SHP77 treated with DMSO at 0.1 percent for 48 hours (cell line): ENCODE measurements around the gene SPTBN1.

Source experiments
- DNase-seq: peaks from one replicate; lab custom pipeline; 2025; lab: John Stamatoyannopoulos, UW

SPTBN1 gene

DNA sequence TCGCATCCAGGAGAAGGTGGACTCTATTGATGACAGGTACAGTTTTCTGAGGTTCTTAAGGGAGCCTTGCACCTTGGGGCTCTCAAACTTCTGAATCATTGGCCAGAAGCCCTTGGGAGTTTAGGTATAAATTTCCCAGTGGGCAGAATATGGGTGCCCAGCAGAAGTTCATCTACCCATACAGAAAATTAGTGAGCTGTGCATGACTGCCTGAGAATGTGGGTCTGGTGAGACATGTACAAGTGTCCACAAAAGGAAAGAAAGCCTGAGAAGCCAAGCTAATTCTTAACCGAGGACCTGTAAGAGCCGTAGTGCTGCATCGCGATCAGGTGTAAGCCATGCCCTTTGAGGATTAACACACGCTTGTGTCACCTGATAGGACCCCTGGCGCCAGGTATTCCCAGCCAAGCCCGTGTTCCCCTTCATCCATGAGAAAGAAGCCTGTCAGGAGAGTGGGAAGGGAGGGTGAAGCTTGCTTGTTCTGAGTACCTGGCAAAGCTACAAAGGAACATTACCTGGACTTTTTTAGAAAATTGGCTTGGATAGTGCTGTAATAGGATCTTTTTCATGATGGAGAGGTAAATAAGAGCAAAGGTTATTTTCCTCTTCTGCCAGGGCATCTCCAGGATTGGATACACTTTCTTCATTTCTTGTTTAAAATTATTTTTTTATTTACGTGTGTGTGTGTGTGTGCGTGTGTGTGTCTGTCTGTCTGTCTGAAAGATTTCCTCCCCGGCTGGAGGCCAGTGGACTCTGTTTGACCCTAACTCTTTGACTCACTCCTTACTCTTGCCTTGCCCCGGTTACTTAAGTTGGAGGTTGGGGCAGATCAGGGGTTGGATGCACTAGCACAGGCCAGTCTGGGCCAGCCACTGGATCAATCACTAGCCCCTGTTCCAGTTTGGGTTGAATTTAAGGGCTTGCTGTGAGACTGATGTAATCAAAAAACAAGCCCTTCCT lies 176.9 kb downstream of the SPTBN1 start:
- no peak for DNase-seq

DNA sequence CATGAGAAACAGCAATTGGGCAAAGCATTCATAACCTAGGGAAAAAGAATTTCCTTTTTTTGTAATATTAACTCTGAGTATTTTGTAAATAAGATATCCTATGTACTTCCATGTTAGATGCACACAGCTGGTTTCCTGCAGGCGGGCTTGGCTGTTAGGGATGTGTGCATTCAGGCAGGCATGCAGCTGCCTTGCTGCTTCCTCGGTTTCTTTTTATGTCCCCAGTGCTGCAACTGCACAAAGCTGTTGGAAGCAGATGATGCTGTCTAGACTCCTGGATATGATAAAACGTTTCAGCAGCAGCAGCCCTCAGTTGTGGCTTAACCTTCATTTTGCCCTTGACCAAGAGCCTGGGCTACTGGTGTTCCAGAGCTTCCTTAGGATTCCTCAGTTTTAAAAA lies 177.9 kb downstream of the SPTBN1 start:
- DNase-seq, result no peak

DNA sequence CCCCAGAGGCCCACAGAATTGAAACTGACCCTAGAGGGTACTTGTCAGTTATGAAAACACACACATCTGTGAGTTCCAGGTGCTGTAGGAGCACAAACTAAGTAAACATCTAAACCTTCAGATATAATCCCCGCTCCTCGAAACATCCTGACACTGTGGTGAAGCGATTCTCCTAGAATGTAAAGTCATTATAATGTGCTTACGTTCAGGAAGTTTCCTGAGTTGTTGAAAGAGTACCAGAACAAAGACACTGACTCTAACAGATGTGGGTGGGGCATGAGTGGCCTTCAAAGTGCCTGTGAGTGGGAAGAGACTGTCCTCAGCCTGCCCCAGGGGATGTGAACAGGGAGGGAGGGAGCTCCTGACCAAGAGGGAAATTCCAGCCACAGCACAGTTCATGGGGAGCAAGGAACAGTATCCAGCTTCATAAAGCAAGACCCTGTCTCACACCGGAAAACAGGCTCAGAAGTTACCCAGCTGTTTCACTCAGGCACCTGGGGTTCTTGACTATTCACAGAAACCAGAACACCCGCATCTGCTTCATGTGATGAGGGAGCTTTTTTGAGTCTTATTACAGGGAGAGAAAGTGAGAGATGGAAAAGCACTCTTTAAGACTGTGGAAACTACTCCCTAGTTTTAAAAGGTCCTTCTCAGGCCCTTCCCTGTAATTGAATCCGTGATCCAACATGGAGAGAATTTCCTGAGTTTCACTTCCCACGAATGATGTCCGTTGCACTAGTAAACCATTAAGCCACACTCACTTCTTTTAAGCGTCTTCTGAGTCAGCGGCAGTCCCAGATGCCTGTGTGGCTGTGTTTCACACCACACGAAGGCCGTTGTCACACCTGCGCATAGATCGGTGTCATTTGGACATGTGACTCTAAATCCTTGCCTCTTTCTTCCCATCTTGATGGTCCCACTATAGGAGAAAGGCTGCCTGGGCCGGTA lies 178.7 kb downstream of the SPTBN1 start:
- DNase-seq, result no peak

DNA sequence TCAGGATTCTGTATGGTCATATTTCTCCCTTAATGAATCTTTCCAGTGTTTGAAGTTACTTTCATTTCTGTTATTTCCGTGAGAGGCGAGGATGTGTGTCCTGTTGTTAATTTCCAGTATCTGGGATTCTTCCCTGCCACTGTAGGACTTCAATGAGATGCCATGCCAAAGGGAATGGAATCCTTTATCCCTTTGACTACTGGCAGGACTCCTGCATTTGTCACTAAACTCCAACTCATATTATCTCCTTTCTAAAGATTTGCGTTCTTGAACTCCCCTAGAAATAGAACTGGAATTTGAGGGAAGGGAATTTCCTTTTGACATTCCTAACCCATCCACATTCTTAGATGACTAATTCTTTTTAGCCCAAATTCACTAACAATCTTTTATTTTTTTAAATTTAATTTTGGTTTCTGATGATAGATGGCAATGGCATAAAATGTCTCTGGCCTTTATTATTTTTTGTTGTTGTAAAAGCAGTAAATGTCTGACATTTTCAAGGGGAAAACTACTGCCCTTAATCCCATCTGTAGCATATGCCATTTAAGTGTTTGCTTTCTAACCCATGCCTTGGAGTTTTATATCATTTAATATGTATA lies 179.5 kb downstream of the SPTBN1 start:
- no peak for DNase-seq

DNA sequence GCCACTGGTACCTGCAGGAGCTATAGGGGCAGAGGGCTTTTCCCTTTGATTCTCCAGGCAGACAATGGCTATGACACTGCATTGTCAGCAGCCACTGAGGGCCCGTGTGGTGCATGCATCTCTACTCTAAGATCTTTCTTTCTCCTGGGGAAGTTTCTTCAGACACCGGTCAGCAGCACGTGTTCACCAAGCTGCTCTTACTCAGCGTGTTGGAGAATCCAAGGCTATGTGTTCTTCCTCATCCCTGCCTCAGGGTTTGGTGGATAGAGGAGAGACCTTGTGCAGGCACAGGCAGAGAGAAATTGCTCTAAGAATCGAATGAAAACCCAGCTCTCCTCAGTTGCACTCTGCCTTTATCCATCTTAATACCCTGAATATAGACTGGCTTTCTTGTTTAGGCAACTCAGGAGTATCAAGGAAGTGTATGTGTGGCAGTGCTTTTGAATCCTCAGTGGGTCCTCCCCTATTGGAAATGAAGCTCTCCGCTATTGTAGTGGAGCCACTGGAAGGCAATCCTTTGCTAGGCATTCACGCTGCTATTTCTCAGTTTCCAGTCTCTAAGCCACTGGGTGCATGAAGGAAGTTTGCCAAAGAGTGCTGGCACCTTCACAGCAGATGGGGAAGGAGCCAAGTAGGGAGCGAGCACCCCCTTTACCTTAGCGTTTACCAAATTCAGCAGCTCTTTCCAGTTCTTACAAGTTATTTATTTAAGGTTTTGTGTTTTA lies 180.4 kb downstream of the SPTBN1 start:
- no peak for DNase-seq

DNA sequence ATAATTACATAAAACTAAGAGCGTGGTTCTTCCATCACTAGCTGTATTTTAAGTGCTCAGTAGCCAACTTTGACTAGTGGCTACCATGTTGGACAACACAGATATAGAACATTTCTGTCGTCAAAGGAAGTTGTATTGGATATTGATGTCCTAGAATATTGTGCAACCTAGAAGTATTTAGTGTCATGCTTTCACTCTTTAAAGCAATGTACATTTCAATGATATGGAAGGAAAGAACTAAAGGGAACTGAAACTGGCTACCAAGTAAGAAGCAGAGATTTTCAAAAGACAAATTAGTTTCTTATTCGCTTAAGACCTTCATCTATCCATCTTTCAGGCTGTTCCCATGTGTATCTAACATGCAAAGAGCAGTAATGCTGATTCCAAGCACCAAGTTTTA lies 182.0 kb downstream of the SPTBN1 start:
- no peak for DNase-seq

DNA sequence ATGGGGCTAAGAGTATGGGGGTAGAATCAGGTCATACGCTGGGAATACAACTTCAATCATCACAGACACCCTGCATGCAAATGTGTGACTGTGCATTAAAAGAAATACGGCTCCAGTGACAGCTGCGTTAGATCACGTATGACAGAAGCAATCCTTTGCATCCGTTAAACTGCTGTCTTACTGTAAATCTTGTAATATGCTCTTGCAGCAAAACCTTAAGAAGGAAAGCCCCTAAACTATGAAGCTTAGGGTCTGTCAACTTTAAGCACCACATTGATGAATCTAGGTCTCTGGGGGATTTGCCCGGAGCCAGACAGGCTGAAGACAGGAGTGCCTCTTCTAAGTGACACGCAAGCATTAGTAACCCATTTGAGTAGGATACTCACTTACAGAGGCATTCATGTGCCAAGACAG lies 182.7 kb downstream of the SPTBN1 start:
- DNase-seq, result no peak

DNA sequence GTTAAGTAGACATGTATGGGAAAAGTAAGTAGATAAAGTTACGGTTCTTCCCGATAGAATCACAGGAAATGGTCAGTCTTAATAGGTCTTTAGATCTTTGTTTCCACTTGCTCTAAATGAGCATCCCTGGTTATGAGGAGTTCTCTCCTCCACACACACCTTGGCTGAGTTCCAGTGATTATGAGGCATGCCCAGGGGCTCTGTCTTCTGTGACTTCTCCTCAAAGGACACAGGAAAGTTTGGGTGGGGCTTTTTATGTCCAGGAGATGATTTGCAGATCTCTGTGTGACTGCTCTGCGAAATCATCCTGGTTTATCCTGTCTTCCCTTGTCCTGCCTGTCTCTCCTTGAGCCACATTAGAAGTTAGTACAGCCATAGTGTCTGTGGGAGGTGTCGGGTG lies 183.5 kb downstream of the SPTBN1 start:
- DNase-seq, result no peak

DNA sequence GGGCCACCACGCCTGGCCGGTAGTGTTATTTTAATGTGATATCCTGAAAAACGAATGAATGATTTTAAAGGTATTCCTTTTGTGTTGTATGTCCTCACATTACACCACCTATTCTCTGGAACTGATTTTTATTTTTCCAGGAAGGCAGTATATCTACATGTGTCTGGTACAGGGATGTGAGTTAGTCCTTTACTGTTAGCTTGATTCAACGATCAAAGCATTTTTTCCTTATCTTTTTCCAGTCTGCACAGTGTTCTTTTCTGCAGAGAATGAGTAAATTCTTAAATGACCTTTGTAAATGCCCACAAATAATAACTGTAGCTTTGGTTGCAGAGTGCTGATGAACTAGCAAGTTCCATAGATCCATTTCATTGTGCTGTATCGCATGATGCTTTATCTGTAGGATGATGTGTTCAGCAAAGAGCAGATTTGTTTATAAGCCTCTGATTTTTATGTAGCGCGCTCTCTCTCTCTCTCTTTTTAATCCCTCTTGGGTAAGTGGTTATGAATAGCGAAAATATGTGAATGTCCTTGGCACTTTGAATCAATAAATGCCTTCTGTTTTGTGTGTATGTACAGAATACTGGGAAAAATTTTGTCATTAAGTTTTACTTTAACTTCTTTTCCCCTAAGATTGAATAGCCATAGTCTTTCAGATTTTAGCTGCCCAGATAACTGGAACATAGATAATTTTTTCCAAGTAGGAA lies 184.9 kb downstream of the SPTBN1 start:
- no peak for DNase-seq

DNA sequence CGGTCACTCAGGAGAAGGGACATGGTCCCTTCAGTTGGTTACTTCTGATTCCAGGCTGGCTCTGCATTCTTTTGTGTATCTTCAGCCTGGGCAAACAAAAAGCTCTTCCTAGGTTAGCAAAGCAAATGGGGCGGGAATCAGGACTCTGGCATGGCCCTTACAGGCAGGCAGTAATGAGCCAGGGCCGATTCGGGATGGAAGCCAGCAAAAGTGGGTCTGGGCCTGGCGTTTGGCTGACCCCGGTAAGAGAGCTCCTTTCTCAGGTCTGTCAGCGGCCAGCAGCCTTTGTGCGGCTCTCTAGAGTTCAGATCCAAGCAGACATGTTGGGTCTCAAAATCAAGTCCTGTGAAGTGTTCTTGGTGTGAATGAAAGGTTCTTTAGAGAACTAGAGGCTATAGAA lies 185.9 kb downstream of the SPTBN1 start:
- DNase-seq, result no peak

DNA sequence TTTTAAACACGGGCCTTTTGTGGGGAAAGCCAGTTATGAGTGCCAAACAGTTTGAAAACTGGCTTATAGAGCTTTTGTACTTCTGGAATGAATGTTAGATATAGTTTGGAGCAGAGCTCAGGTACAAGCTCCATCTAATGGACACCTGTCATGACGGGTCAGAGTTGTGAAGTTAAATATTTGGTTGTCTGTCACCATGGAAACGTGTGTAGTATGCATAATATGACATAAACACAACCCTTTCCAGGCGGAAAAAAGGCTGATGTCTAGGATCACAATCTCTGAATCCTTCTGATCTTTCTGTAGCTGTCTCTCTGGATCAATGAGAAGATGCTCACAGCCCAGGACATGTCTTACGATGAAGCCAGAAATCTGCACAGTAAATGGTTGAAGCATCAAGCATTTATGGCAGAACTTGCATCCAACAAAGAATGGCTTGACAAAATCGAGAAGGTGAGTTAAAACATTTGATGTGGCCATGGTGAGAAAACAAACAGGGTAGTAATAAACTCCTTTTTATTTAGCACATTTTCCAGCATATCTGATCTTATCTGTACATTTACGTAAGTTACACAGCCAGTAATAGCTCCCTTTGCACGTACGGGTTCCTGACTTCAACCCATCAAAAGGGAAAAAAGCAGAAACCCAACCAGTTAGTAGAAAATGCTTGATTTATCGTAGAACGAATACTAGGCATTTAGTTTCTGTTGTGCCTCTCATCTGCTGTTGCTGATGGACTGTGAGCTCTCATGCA lies 186.7 kb downstream of the SPTBN1 start:
- no peak for DNase-seq

DNA sequence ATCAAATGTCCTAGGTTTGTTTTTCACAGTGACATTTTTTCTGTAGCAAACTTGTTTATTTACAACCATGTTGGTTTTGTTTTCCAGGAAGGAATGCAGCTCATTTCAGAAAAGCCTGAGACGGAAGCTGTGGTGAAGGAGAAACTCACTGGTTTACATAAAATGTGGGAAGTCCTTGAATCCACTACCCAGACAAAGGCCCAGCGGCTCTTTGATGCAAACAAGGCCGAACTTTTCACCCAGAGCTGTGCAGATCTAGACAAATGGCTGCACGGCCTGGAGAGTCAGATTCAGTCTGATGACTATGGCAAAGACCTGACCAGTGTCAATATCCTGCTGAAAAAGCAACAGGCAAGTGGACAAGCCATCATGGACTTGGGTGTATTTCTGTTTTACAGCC lies 188.1 kb downstream of the SPTBN1 start:
- DNase-seq, result no peak

DNA sequence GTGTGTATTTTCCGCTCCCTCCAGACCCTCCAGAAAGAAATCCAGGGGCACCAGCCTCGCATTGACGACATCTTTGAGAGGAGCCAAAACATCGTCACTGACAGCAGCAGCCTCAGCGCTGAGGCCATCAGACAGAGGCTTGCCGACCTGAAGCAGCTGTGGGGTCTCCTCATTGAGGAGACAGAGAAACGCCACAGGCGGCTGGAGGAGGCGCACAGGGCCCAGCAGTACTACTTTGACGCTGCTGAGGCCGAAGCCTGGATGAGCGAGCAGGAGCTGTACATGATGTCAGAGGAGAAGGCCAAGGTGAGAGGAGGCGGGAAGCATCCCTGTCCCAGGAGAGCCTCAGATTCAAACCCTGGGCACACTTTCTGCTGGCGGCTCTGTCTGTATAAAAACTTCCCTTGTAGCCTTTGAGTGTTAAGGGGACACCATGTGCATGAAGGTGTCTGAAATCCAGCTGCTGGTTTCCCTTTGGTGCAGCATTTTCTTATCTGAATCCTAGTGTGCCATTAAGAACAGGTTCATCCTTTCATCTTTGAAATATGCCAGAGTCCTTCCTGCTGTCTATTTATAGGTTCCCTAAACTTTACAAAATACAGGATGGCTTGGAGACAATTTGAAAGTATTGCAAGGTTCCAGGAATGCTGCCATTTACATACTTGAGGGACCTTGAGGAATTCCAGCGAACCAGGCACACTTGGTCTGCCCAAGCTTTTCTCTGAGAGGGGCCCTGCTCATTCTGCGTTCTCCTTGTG lies 190.2 kb downstream of the SPTBN1 start:
- no peak for DNase-seq

DNA sequence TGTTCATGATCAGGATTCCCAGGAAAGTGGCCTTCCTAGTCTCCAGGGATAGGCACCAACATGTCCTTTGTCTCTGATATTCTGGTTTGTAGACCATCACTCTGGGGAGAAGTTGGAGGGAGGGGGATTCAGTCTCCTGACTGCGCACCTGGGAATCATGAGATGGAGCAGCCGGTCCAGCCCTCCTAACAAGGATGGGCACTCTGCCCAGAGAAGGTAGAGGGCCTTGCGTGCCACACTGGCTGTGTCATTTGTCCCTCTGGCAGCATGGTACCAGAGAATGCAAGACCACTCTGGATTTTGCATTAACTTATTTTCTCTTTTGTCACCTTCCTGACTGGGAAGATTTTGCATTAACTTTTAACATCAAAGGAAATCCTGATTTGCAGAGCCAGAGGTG lies 192.1 kb downstream of the SPTBN1 start:
- no peak for DNase-seq

DNA sequence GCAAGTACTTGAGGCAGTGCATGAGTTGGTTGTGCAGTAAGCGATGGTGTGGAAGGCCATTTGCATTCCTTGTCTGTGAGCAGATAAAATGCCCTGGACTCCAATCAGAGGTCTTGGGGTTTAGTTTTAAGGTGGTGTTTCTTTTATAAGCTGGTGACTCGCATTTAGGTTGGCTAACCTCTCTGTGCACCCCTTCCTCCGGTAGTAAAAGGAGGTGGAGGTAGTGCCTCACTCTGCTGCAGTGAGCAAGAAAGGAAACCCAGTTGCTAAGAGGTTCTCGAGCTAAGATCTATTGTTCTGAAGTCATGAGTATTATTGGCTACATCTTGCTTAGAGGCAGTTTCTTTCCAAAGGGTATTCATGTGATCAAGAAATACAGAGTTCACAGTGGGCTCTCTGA lies 193.1 kb downstream of the SPTBN1 start:
- no peak for DNase-seq

DNA sequence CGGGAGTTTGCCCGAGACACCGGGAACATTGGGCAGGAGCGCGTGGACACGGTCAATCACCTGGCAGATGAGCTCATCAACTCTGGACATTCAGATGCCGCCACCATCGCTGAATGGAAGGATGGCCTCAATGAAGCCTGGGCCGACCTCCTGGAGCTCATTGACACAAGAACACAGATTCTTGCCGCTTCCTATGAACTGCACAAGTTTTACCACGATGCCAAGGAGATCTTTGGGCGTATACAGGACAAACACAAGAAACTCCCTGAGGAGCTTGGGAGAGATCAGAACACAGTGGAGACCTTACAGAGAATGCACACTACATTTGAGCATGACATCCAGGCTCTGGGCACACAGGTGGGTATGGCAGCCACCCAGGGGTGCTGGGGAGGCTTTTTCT lies 193.5 kb downstream of the SPTBN1 start:
- DNase-seq, result no peak

DNA sequence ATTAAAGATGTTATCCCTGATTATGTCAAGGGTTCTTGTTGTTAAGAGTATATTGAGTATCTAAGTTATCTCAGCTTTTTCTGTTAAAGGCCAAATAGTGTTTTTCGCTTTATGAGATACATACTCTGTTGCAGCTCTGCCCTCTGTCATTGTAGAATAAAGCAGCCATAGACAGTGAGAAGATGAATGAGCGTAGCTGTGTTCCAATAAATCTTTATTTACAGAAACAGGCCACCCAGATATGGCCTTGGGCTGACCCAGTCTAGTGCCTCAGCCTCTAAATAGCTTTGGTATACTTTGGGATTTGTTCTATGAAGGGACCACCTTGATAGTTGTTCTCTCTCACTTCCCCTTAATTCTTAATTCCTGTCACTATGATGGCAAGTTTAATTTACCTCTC lies 194.5 kb downstream of the SPTBN1 start:
- no peak for DNase-seq

DNA sequence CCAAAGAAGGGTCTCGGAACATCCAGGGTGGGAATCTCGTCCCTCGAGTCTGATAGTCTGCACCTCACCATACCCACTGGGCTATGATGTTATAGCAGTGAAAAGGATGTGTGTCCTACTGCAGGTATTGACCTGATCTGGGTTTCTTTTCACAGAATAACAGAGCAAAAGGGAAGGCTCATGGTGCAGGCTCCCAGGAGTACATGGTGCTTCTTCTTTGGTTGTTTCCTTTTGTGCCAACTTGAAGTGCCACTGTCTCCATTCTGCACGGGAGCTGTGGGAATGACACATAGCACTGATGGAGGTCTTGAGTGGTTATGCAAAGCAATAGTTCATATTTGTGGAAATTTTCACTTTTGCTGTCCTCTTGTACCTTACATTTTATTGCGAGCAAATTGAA lies 195.2 kb downstream of the SPTBN1 start:
- no peak for DNase-seq

DNA sequence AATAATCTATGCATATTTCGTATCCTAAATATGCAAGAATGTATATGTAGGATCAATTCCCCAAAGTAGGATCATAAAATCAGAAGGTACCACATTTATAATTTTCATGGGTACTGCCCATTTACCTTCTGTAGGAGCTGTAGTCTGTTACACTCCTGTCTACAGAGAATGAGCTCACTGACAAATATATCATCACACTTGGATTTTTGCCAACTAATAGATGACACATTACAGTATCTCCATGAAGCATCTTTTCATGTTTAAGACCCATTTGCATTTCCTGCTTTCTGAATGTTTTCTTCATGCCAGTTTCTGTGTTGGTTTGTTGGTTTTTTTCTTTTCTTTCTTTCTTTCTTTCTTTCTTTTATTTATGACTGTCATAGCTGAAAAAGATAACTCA lies 196.4 kb downstream of the SPTBN1 start:
- no peak for DNase-seq
